Esophagus muscularis mucosa (tissue), 4 donors: Measurements from ENCODE around the gene KIAA1958. TPM values are rescaled to one million over a fixed set of nuclear protein-coding genes. Genes with fewer than 3 reads are reported as not detected.

Experiments
- DNase-seq: peaks from one replicate; pipeline ENCODE4 v3.0.0-alpha.2; 2017; ENCODE audit errors: extremely low spot score
- H3K27ac ChIP-seq, 4 donors: fragments of 200-600 bp; sonication (generic); replicated peaks in 1 of 4; 1 replicate in 3 of 4; 2 replicates in 1 of 4; pipeline ENCODE4 v1.5.1; 2016 to 2019; ENCODE audit warnings: mild to moderate bottlenecking in 1 of 4
- H3K27me3 ChIP-seq, 4 donors: fragments of 200-600 bp; sonication (generic); one replicate each; pipeline versions ENCODE4 v1.5.1 to v1.6.0; 2016 to 2019
- H3K36me3 ChIP-seq, 4 donors: fragments of 200-600 bp; sonication (generic); one replicate each; pipeline ENCODE4 v1.5.1; 2016 to 2019
- H3K4me1 ChIP-seq, 4 donors: fragments of 200-600 bp; sonication (generic); one replicate each; pipeline ENCODE4 v1.5.1; 2016 to 2019
- H3K4me3 ChIP-seq, 4 donors: fragments of 200-600 bp; sonication (generic); 1 replicate in 2 of 4; 2 replicates in 2 of 4; pipeline ENCODE4 v1.5.1; 2016 to 2019; ENCODE audit warnings: mild to moderate bottlenecking in 4 of 4, moderate library complexity in 1 of 4
- H3K9me3 ChIP-seq, 4 donors: fragments of 200-600 bp; sonication (generic); 1 replicate in 3 of 4; 2 replicates in 1 of 4; pipeline ENCODE4 v1.5.1; 2016 to 2019
- EP300 ChIP-seq: sonication (generic); formaldehyde crosslinking; IDR thresholded peaks from one replicate; pipeline ENCODE4 v1.6.1; 2017; ENCODE audit warnings: antibody characterized with exemption
- POLR2A ChIP-seq: fragments of 450-650 bp; IDR thresholded peaks from one replicate; pipeline ENCODE4 v1.6.1; 2017; ENCODE audit warnings: antibody characterized with exemption, moderate library complexity, mild to moderate bottlenecking, low read depth
- POLR2AphosphoS5 ChIP-seq, 2 donors: sonication (generic); formaldehyde crosslinking; IDR thresholded peaks; one replicate each; pipeline ENCODE4 v1.6.1; 2017; ENCODE audit warnings: antibody characterized with exemption in 2 of 2
- WGBS: methylation state at CpG from one replicate; pipeline ENCODE4 v1.1.5; 2018; 5-methylcytosine and 5-hydroxymethylcytosine counted together
- intact Hi-C: fragments of 100-400 bp; cut with DNase I; formaldehyde crosslinking; loops from one replicate; pipeline ENCODE4 v1.15.1; 2023
- total RNA-seq, 4 donors: library from RNA; depleted of rRNA; stranded (reverse); fragments of >200 nt; gene quantifications; one replicate each; pipeline versions ENCODE4 v1.1.0 to v1.2.1, GENCODE V29; 2016
- TF ChIP-seq, protein P1 (sequence below), 3 experiments: fragments of 200-600 bp in 2 of 3; fragments of 450-650 bp in 1 of 3; sonication (generic) in 2 of 3; IDR thresholded peaks; one replicate each; pipeline ENCODE4 v1.5.1; 2017 to 2019; ENCODE audit warnings: antibody characterized with exemption in 3 of 3, mild to moderate bottlenecking in 2 of 3, moderate library complexity in 1 of 3

KIAA1958 gene
- total RNA-seq, 4 donors from 2014 or later: 2.2 to 5.8 (median 3.2) TPM

DNA sequence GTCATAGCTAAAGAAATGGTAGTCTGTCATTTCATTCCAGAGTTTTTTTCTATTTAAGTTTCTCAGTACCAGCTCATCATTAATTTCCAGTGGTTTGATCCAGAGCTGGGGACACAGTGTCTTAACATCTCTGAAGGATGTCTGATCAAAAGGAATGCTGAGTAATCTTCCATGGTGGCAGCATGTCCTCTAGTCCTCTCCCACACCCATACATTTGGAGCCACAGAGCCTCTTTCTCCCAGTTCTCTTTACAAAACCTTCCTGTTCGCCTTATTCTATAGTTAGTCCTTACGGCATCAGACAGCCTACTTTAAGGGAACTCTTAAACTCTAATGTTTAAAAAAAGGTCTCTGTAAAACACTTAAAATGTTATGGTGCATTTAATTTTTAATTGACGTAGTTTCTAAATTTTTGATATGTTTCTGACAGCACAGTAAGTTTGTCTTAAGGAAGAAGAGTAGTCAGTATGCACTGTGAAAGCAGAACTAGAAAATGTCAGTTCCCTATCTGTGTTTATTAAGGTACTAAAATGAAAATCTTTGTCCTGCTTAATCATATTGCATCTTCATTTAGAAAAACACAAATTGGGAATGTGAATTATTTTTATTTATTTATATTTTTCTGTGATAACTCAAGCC lies 134.5 kb downstream of the KIAA1958 start:
- H3K27me3 ChIP-seq: no peaks in the 10 kb centered on the region
- intact Hi-C loops: no loop called here
- H3K27ac ChIP-seq: no peak overlapping the region
- 63% methylated on average over 3 of the region's 3 CpGs for WGBS
- DNase-seq: no peak
- H3K4me3 ChIP-seq: no peak overlapping the region
- H3K4me1 ChIP-seq: peaks cover 0 to 4% (median 0%) of the 10 kb centered on the region in 4 donors
- H3K9me3 ChIP-seq: no peaks in the 10 kb centered on the region
- H3K36me3 ChIP-seq: no peaks in the 10 kb centered on the region
- no peak for TF ChIP-seq POLR2A
- TF ChIP-seq POLR2AphosphoS5 (IDR thresholded peaks at IDR 0.05): no peak
- TF ChIP-seq, protein P1, sequence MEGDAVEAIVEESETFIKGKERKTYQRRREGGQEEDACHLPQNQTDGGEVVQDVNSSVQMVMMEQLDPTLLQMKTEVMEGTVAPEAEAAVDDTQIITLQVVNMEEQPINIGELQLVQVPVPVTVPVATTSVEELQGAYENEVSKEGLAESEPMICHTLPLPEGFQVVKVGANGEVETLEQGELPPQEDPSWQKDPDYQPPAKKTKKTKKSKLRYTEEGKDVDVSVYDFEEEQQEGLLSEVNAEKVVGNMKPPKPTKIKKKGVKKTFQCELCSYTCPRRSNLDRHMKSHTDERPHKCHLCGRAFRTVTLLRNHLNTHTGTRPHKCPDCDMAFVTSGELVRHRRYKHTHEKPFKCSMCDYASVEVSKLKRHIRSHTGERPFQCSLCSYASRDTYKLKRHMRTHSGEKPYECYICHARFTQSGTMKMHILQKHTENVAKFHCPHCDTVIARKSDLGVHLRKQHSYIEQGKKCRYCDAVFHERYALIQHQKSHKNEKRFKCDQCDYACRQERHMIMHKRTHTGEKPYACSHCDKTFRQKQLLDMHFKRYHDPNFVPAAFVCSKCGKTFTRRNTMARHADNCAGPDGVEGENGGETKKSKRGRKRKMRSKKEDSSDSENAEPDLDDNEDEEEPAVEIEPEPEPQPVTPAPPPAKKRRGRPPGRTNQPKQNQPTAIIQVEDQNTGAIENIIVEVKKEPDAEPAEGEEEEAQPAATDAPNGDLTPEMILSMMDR (IDR thresholded peaks at IDR 0.05): no peak
- TF ChIP-seq EP300: no peak

DNA sequence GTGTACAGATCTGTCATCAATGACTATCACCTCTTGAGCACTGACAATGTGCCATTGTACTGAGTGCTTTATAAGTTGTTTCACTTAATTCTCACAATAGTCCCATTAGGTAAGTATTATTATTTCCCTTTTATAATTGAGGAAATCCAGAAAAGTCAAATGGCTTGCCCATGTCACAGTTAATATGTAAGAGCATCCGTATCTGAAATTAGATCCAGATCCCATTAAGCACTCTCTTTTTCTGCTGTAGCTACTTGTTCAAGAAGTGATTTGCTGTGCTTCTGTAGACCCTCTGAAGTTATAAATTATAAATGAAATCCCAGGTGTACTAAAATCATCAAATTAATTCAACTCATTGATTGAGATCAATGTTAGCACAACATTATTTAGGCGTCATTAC lies 136.6 kb downstream of the KIAA1958 start:
- H3K27ac ChIP-seq: no peak overlapping the region
- intact Hi-C loops: no loop called here
- no peak for DNase-seq
- 89% methylated on average over 2 of the region's 2 CpGs for WGBS
- H3K36me3 ChIP-seq: no peaks in the 10 kb centered on the region
- no peaks in the 10 kb centered on the region for H3K9me3 ChIP-seq
- TF ChIP-seq, protein P1 (IDR thresholded peaks at IDR 0.05): no peak
- TF ChIP-seq POLR2A (no peak), POLR2AphosphoS5 (IDR thresholded peaks at IDR 0.05) (no peak), EP300 (no peak)
- no peak overlapping the region for H3K4me3 ChIP-seq
- no peaks in the 10 kb centered on the region for H3K27me3 ChIP-seq
- peaks cover 0 to 11% (median 4%) of the 10 kb centered on the region in 4 donors for H3K4me1 ChIP-seq

DNA sequence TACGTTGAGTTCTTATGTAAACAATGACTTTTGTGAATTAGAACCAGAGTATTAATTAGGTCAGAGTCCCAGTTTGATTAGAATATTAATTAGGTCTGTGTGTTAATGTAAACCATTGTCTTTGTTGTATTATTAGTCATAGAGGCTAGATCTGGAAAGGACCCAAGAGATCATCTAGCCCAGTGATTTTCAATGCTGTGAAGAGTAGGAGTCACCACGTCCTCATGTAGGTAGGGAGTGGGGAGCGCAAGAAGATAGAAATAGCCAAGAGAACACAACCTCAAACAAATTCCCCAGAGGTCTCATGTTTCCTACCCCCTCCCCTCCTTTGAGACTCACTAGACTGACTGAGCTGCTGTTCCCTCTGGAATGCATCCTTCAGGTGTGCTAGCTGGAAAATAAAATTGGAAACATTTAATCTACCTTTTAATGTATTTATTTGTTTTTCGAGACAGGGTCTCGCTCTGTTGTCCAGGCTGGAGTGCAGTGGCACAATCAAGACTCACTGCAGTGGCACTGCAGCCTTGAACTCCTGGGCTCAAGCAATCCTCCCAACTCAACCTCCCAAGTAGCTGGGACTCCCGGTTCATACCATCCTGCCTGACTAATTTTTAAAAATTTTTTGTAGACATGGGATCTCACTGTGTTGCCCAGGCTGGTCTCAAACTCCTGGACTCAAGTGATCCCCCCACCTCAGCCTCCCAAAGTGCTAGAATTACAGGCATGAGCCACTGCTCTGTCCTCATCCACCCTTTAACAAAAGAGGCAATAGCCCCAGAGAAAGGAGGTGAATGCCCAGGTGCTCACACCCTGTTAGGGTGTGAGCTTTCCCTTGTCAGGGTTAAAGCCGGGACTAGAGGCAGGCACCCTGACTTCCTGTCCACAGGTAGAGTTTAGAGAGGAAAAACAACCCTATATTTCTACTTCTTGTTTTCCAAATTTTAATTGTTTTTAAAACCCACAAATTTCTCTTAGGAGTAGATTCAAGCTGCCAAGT lies 138.4 kb downstream of the KIAA1958 start:
- H3K4me3 ChIP-seq: no peak overlapping the region
- intact Hi-C loops: no loop called here
- TF ChIP-seq, protein P1 (IDR thresholded peaks at IDR 0.05): no peak
- TF ChIP-seq EP300 (no peak), POLR2AphosphoS5 (IDR thresholded peaks at IDR 0.05) (no peak), POLR2A (no peak)
- no peaks in the 10 kb centered on the region for H3K27me3 ChIP-seq
- WGBS: 84% methylated on average over 7 of the region's 7 CpGs
- no peaks in the 10 kb centered on the region for H3K36me3 ChIP-seq
- H3K4me1 ChIP-seq: peaks cover 0 to 11% (median 4%) of the 10 kb centered on the region in 4 donors
- no peak for DNase-seq
- H3K27ac ChIP-seq: no peak overlapping the region
- no peaks in the 10 kb centered on the region for H3K9me3 ChIP-seq

DNA sequence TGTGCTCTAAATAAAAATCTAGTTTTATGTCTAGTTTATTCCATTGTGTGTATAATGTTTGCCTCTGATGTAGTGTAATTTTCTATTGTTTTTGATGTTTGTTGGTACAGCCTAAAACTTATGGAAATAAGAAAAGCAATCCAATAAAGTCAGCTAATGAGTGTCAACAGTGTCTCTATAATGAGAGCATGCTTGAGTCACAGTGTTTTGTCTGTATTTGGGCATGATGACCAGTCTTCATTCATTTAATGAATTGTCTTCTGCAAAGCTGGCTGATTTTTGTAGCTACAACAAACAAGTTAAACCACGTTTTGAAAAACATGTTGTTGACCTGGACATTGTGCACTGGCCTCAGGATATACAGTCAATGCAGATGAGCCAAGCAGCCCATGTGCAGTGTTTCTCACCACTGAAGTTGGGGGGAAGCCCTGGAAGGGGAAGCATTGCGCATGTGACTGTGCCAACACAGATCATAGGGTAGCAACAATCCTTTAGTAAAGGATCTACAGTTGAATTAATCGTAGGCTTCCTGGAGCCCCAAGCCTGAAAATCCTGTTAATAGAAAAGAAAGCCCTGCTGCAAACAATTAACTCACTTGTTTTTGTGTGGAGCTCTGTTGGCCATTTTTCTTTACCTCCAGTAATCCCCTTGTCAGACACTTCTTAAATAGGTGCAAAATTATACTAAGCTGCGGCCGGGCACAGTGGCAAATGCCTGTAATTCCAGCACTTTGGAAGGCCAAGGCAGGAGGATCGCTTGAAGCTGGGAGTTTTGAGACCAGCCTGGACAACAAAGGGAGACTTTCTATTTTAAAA lies 143.3 kb downstream of the KIAA1958 start:
- no peak overlapping the region for H3K27ac ChIP-seq
- H3K36me3 ChIP-seq: no peaks in the 10 kb centered on the region
- H3K4me3 ChIP-seq: no peak overlapping the region
- TF ChIP-seq, protein P1 (IDR thresholded peaks at IDR 0.05): no peak
- TF ChIP-seq POLR2AphosphoS5 (IDR thresholded peaks at IDR 0.05) (no peak), POLR2A (no peak), EP300 (no peak)
- no peak for DNase-seq
- intact Hi-C loops: no loop called here
- peaks cover 0 to 11% (median 4%) of the 10 kb centered on the region in 4 donors for H3K4me1 ChIP-seq
- no peaks in the 10 kb centered on the region for H3K27me3 ChIP-seq
- 74% methylated on average over 6 of the region's 6 CpGs for WGBS
- H3K9me3 ChIP-seq: no peaks in the 10 kb centered on the region
